ENCODE measurements around the gene PAQR4. TPM values are rescaled to one million over a fixed set of nuclear protein-coding genes. Genes with fewer than 3 reads are reported as not detected.

Gene PAQR4
- total and polyA plus RNA-seq, 2 of the 13 experiments (the other 11 are each of a cell fraction or from before 2014, with no cell fraction given): 15.9 to 24.8 TPM

GRCh38 chr16:3009568-3010390 lies 40.6 kb downstream of the PAQR4 start (continued):
- TF ChIP-seq, protein P1, sequence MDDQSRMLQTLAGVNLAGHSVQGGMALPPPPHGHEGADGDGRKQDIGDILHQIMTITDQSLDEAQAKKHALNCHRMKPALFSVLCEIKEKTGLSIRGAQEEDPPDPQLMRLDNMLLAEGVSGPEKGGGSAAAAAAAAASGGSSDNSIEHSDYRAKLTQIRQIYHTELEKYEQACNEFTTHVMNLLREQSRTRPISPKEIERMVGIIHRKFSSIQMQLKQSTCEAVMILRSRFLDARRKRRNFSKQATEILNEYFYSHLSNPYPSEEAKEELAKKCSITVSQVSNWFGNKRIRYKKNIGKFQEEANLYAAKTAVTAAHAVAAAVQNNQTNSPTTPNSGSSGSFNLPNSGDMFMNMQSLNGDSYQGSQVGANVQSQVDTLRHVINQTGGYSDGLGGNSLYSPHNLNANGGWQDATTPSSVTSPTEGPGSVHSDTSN (CRISPR knock-in tag; IDR thresholded peaks at IDR 0.05; ENCODE audit: borderline replicate concordance): no peak
- TF ChIP-seq EED (CRISPR knock-in tag; IDR thresholded peaks at IDR 0.05) (no peak), FOSL2 (CRISPR knock-in tag; IDR thresholded peaks at IDR 0.05) (peak; percentile 43), PHF21A (CRISPR knock-in tag; IDR thresholded peaks at IDR 0.05) (peak; percentile 75), EEA1 (CRISPR knock-in tag; IDR thresholded peaks at IDR 0.05; ENCODE audit: borderline replicate concordance) (no peak), ZNF703 (CRISPR knock-in tag; IDR thresholded peaks at IDR 0.05; ENCODE audit: borderline replicate concordance) (no peak), RFXANK (CRISPR knock-in tag; IDR thresholded peaks at IDR 0.05) (no peak), NRL (CRISPR knock-in tag; IDR thresholded peaks at IDR 0.05; ENCODE audit: borderline replicate concordance) (no peak), HDAC1 (CRISPR knock-in tag; IDR thresholded peaks at IDR 0.05) (peak; percentile 54), TARDBP (CRISPR knock-in tag; IDR thresholded peaks at IDR 0.05) (no peak), XBP1 (CRISPR knock-in tag; IDR thresholded peaks at IDR 0.05) (no peak), ZMYM2 (CRISPR knock-in tag; IDR thresholded peaks at IDR 0.05) (no peak), IRF2 (CRISPR knock-in tag; IDR thresholded peaks at IDR 0.05) (no peak), HNRNPUL1 (IDR thresholded peaks at IDR 0.05; ENCODE audit: low read depth, low read length) (no peak), CC2D1A (CRISPR knock-in tag; IDR thresholded peaks at IDR 0.05) (no peak), ZNF451 (CRISPR knock-in tag; IDR thresholded peaks at IDR 0.05) (no peak), ZSCAN21 (CRISPR knock-in tag; IDR thresholded peaks at IDR 0.05; ENCODE audit: borderline replicate concordance) (no peak), LCORL (IDR thresholded peaks at IDR 0.05) (no peak), LCORL (CRISPR knock-in tag; IDR thresholded peaks at IDR 0.05) (peak; percentile 52; the same call in 1 of the 2 replicates)
- TF ChIP-seq, protein P2, sequence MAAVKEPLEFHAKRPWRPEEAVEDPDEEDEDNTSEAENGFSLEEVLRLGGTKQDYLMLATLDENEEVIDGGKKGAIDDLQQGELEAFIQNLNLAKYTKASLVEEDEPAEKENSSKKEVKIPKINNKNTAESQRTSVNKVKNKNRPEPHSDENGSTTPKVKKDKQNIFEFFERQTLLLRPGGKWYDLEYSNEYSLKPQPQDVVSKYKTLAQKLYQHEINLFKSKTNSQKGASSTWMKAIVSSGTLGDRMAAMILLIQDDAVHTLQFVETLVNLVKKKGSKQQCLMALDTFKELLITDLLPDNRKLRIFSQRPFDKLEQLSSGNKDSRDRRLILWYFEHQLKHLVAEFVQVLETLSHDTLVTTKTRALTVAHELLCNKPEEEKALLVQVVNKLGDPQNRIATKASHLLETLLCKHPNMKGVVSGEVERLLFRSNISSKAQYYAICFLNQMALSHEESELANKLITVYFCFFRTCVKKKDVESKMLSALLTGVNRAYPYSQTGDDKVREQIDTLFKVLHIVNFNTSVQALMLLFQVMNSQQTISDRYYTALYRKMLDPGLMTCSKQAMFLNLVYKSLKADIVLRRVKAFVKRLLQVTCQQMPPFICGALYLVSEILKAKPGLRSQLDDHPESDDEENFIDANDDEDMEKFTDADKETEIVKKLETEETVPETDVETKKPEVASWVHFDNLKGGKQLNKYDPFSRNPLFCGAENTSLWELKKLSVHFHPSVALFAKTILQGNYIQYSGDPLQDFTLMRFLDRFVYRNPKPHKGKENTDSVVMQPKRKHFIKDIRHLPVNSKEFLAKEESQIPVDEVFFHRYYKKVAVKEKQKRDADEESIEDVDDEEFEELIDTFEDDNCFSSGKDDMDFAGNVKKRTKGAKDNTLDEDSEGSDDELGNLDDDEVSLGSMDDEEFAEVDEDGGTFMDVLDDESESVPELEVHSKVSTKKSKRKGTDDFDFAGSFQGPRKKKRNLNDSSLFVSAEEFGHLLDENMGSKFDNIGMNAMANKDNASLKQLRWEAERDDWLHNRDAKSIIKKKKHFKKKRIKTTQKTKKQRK (IDR thresholded peaks at IDR 0.05; ENCODE audit: low read length): no peak
- TF ChIP-seq, protein P3, sequence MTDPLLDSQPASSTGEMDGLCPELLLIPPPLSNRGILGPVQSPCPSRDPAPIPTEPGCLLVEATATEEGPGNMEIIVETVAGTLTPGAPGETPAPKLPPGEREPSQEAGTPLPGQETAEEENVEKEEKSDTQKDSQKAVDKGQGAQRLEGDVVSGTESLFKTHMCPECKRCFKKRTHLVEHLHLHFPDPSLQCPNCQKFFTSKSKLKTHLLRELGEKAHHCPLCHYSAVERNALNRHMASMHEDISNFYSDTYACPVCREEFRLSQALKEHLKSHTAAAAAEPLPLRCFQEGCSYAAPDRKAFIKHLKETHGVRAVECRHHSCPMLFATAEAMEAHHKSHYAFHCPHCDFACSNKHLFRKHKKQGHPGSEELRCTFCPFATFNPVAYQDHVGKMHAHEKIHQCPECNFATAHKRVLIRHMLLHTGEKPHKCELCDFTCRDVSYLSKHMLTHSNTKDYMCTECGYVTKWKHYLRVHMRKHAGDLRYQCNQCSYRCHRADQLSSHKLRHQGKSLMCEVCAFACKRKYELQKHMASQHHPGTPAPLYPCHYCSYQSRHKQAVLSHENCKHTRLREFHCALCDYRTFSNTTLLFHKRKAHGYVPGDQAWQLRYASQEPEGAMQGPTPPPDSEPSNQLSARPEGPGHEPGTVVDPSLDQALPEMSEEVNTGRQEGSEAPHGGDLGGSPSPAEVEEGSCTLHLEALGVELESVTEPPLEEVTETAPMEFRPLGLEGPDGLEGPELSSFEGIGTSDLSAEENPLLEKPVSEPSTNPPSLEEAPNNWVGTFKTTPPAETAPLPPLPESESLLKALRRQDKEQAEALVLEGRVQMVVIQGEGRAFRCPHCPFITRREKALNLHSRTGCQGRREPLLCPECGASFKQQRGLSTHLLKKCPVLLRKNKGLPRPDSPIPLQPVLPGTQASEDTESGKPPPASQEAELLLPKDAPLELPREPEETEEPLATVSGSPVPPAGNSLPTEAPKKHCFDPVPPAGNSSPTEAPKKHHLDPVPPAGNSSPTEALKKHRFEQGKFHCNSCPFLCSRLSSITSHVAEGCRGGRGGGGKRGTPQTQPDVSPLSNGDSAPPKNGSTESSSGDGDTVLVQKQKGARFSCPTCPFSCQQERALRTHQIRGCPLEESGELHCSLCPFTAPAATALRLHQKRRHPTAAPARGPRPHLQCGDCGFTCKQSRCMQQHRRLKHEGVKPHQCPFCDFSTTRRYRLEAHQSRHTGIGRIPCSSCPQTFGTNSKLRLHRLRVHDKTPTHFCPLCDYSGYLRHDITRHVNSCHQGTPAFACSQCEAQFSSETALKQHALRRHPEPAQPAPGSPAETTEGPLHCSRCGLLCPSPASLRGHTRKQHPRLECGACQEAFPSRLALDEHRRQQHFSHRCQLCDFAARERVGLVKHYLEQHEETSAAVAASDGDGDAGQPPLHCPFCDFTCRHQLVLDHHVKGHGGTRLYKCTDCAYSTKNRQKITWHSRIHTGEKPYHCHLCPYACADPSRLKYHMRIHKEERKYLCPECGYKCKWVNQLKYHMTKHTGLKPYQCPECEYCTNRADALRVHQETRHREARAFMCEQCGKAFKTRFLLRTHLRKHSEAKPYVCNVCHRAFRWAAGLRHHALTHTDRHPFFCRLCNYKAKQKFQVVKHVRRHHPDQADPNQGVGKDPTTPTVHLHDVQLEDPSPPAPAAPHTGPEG (CRISPR knock-in tag; IDR thresholded peaks at IDR 0.05): no peak
